ENCODE measurements around the gene TES. TPM values are rescaled to one million over a fixed set of nuclear protein-coding genes. Genes with fewer than 3 reads are reported as not detected.
"Not testable (repeated sequence)": the region's sequence is repeated elsewhere in the genome, so short reads cannot be mapped to it uniquely, and the experiment has no call there.

The TES gene
- total RNA-seq (2014; rRNA removed; shearing (Covaris generic)) = 118 TPM in 2 replicates
- polyA plus RNA-seq (2014; cell fraction: nucleus; rRNA removed) = 89.4 and 143 TPM in 2 replicates

- DNase-seq (ENCODE audit: extremely low read depth, low read depth) = peak; percentile 65
Measured at GRCh38 chr7:116210345-116211005, at the start of gene TES. TSS of gene TES (plus strand) at chr7:116210539. CDS start at chr7:116210708, 169 bp downstream.

GRCh38 chr7:116161728-116162127 is 48.6 kb upstream of the TES start:
- DNase-seq (ENCODE audit: extremely low read depth, low read depth) = no peak

DNA sequence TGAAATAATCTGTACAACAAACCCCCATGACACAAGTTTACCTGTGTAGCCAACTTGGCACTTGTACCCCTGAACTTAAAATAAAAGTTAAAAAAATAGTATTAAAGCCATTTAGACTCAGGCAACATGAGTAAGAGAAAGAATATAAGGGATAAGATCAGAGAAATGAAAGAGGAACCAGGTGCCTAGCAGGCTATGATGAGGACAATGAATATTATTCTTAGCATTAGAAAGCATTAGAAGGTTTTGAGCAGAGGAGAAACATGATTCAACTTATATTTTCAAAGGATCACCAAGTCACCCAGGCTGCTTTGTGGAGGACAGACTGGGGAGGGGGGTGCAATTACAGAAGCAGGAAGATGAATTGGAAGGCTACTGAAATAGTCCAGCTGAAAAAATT is 48.1 kb upstream of the TES start:
- no peak for DNase-seq (ENCODE audit: extremely low read depth, low read depth)

- DNase-seq (ENCODE audit: extremely low read depth, low read depth) = no peak
Measured at GRCh38 chr7:116162992-116163391, 47.3 kb upstream of the TES start.

- DNase-seq (ENCODE audit: extremely low read depth, low read depth) = no peak
Measured at GRCh38 chr7:116164552-116165306, 45.6 kb upstream of the TES start.

- DNase-seq (ENCODE audit: extremely low read depth, low read depth) = no peak
Measured at GRCh38 chr7:116165717-116166116, 44.6 kb upstream of the TES start.

DNA sequence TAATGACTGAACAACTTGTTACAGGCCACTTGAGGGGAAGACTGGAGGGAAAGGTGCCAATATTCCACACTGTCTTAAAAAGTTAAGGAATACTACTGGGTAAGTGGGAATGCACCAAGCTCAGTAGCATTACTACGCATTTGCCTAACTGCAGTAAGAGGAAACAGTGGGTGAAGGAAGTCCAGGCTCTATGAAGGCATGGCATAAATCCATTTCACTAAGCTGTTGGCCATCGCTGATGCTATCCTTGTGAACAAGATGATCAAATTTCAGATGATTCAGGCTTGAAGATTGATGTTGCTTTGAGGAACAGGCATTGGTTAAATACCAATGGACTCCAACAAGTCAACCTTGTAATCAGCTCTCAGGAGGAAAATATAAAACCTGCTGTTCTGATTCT is 44.2 kb upstream of the TES start:
- DNase-seq (ENCODE audit: extremely low read depth, low read depth) = no peak

DNA sequence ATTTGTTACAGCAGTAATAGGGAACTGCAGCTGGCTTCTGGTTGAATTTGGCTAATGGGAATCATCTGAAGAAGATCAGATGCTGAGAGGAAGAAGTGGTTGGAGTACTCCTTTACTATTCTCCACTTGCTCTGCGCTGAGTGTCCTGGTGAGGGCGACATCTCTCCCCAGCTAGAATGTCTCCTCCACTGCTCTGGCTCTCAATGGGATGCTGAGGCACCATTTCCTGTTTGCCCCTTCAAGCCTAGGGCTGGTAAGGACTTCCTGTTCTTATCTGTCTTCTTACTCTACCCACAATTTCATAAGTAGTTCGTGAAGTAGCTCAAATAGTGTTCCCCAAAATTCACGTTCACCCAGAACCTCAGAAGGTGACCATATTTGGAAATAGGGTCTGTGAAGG is 43.2 kb upstream of the TES start:
- no peak for DNase-seq (ENCODE audit: extremely low read depth, low read depth)

DNA sequence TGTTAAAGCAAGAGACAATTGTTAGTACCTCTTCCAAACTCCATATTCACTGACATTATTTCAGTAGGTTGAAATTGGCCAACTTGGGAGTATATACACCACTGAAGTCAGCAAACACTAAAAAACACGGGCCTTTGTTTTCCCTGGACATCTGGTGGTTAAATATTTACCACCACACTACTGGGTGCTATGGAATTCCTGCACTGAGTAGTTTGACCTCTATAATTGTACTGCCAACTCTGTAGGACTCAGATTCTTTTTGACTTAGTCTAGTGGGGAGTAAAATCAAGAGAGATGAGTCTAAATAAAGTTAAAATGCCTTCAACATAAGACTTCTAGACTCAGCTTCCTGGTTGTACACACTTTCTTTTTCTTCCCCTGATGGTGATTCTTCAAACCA is 41.3 kb upstream of the TES start:
- no peak for DNase-seq (ENCODE audit: extremely low read depth, low read depth)

GRCh38 chr7:116170180-116170579 is 40.2 kb upstream of the TES start:
- DNase-seq (ENCODE audit: extremely low read depth, low read depth) = no peak

DNA sequence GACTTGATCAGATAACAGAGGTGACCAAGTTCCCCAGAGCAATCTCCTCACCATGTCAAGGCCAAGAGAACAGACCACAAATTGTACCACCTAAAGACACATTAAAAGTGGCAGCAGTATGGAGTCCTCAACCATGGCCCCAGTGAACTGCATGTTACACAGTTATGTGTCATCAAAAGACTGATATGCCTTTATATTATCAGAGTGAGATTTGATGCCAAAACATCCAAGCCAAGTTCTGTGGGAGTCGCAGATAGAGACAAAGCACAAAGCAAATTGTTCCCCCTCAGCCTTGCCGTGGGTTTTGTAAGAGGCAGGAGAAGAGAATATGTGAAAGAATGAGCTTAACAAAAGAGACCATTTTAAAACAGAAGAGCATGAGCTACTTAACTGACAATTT is 39.2 kb upstream of the TES start:
- no peak for DNase-seq (ENCODE audit: extremely low read depth, low read depth)

GRCh38 chr7:116172353-116172752 is 38.0 kb upstream of the TES start:
- no peak for DNase-seq (ENCODE audit: extremely low read depth, low read depth)

- DNase-seq (ENCODE audit: extremely low read depth, low read depth) = peak; percentile 64
Measured at GRCh38 chr7:116173051-116174028, 37.0 kb upstream of the TES start.

DNA sequence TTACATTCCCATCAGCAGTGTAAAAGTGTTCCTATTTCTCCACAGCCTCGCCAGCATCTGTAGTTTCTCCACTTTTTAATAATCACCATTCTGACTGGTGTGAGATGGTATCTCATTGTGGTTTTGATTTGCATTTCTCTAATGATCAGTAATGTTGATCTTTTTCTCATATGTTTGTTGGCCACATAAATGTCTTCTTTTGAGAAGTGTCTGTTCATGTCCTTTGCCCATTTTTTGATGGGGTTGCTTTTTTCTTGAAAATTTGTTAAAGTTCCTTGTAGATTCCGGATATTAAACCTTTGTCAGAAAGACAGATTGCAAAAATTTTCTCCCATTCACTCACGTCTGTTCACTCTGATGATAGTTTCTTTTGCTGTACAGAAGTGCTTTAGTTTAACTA is 35.2 kb upstream of the TES start:
- not testable (repeated sequence) for DNase-seq (ENCODE audit: extremely low read depth, low read depth)

GRCh38 chr7:116176226-116176625 is 34.1 kb upstream of the TES start:
- DNase-seq (ENCODE audit: extremely low read depth, low read depth) = no peak

- DNase-seq (ENCODE audit: extremely low read depth, low read depth) = no peak
Measured at GRCh38 chr7:116177009-116177408, 33.3 kb upstream of the TES start.

DNA sequence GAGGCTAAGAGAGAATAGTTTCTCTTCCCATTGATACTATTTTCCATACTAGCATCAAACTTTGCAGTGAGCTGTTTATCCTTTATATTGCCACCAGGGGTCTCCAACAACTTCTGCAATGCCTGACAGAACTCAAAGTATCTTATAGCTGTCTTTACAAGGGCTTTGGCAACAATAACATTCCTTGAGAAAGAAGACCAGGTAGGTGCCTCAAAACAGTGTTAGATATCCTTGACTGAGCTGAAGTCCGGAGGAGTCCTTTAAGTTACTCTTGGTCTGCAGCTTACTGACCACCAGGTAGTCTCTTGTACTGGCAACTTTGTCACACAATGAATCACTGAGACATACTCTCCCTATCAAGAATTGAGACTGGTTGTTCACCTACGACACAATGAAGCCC is 30.0 kb upstream of the TES start:
- DNase-seq (ENCODE audit: extremely low read depth, low read depth) = peak; percentile 63

DNA sequence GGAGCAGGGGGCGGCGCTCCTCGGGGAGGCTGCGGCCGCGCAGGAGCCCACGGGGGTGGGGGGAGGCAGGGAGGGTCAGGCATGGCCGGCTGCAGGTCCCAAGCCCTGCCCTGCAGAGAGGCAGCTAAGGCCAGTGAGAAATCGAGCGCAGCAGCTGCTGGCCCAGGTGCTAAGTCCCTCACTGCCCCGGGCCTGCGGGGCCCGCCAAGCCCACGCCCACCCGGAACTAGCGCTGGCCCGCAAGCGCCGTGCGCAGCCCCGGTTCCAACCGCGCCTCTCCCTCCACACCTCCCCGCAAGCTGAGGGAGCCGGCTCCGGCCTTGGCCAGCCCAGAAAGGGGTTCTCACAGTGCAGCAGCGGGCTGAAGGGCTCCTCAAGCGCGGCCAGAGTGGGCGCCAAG is 28.3 kb upstream of the TES start:
- DNase-seq (ENCODE audit: extremely low read depth, low read depth) = no peak

DNA sequence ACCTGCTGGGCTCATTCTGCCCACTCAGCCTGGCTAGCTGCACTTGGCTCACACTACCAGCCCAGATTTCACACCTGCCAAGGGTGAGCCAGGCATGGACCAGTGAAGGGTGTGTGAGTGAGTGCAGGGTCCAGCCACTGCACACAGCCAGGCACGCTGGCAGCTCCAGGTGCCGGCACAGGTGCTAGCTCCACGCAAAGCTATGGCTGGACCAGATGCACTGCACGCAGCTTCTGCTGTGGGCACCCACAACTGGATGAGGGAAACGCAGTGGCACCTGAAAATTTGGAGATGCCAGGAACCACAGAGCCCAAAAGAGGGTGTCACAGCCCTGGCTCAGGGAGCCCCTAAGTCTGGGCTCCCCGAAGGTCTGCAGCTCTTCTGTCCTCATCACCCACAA is 24.9 kb upstream of the TES start:
- DNase-seq (ENCODE audit: extremely low read depth, low read depth) = no peak

GRCh38 chr7:116185956-116186355 is 24.4 kb upstream of the TES start:
- DNase-seq (ENCODE audit: extremely low read depth, low read depth) = no peak

GRCh38 chr7:116187400-116187799 is 22.9 kb upstream of the TES start:
- no peak for DNase-seq (ENCODE audit: extremely low read depth, low read depth)
